Measurements from ENCODE around the gene CYGB. TPM values are rescaled to one million over a fixed set of nuclear protein-coding genes. Genes with fewer than 3 reads are reported as not detected.
A peak's percentile ranks its signal among the peaks of the same experiment; 100 is the strongest.

Gene CYGB
- total RNA-seq, 1 donor from 2014 or later, result 0.46 TPM

DNA sequence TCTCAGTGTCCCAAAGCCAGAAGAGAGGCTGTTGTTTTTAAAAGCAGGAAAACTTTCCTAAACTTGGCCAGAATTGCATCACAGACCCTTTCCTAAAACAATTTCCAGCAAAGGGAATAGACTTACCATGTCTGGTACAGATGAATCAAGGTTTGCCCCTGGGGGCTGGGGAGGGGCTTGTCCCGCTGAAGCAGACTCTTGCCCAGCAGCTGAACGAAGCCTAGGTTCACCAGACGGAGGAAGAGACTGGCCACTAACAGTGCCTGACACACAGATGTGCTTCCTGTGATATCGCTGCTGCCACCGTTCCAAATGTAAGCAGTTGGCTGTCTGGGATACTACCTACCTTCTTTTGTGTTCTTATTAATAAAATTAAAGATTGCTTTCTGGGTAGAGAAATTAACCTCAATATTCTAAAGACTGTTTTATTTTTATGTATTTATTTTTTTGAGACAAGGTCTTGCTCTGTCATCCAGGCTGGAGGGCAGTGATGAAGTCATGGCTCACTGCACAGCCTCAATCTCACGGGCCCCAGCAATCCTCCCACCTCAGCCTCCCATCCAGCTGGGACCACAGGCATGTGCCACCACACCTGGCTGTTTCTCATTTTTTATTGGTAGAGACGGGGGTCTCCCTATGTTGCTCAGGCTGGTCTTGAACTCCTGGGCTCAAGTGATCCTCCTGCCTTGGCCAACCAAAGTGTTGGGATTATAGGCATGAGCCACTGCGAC, 15.8 kb upstream of the CYGB start:
- H3K9me3 Mint-ChIP-seq (ENCODE audit: low read depth), result no peaks in the 10 kb centered on the region

DNA sequence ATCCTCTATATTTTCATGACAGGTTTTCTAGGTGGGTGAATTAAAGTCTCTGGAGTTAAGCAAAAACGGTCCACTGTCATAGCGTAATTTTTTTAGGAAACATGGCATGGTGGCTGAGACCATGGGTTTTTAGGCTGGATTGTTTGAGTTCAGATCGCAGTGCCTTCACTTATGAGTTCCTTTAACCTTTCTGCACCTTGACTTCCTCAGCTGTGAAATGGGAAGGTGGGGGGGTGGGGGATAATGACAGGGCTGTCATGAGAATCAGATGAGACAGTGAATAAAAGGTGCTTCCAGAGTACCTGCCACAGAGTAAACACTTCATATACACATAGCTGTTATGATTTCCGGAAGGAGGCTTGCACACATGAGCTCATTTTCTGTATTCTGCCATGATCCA, 14.2 kb upstream of the CYGB start:
- H3K27me3 Mint-ChIP-seq, result no peaks in the 10 kb centered on the region
- H3K36me3 Mint-ChIP-seq (ENCODE audit: insufficient read depth), result no peaks in the 10 kb centered on the region
- H3K9me3 Mint-ChIP-seq (ENCODE audit: low read depth), result no peaks in the 10 kb centered on the region
- peaks cover 8% of the 10 kb centered on the region for H3K4me1 Mint-ChIP-seq (ENCODE audit: low read depth)
- no peak overlapping the region for H3K4me3 Mint-ChIP-seq (ENCODE audit: low read depth)
- TF ChIP-seq, protein P1, sequence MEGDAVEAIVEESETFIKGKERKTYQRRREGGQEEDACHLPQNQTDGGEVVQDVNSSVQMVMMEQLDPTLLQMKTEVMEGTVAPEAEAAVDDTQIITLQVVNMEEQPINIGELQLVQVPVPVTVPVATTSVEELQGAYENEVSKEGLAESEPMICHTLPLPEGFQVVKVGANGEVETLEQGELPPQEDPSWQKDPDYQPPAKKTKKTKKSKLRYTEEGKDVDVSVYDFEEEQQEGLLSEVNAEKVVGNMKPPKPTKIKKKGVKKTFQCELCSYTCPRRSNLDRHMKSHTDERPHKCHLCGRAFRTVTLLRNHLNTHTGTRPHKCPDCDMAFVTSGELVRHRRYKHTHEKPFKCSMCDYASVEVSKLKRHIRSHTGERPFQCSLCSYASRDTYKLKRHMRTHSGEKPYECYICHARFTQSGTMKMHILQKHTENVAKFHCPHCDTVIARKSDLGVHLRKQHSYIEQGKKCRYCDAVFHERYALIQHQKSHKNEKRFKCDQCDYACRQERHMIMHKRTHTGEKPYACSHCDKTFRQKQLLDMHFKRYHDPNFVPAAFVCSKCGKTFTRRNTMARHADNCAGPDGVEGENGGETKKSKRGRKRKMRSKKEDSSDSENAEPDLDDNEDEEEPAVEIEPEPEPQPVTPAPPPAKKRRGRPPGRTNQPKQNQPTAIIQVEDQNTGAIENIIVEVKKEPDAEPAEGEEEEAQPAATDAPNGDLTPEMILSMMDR (IDR thresholded peaks at IDR 0.05; ENCODE audit: unreplicated experiment), result no peak
- no peak overlapping the region for H3K27ac Mint-ChIP-seq
- DNase-seq (ENCODE audit: low spot score, unreplicated experiment), result no peak

More for the DNA sequence above, 15.8 kb upstream of the CYGB start:
- Mint-ChIP-seq H3K36me3 (ENCODE audit: insufficient read depth) (no peaks in the 10 kb centered on the region), H3K4me1 (ENCODE audit: low read depth) (peaks cover 13% of the 10 kb centered on the region), H3K4me3 (ENCODE audit: low read depth) (no peak overlapping the region), H3K27ac (no peak overlapping the region), H3K27me3 (no peaks in the 10 kb centered on the region)
- TF ChIP-seq, protein P1 (IDR thresholded peaks at IDR 0.05; ENCODE audit: unreplicated experiment), result no peak
- DNase-seq (ENCODE audit: low spot score, unreplicated experiment), result no peak

GRCh38 chr17:76550712-76551615, 13.5 kb upstream of the CYGB start:
- no peak overlapping the region for H3K4me3 Mint-ChIP-seq (ENCODE audit: low read depth)
- H3K27me3 Mint-ChIP-seq, result peaks cover 1% of the 10 kb centered on the region
- H3K9me3 Mint-ChIP-seq (ENCODE audit: low read depth), result no peaks in the 10 kb centered on the region
- peak overlapping the region; percentile 65 for H3K27ac Mint-ChIP-seq
- TF ChIP-seq, protein P1 (IDR thresholded peaks at IDR 0.05; ENCODE audit: unreplicated experiment), result no peak
- DNase-seq (ENCODE audit: low spot score, unreplicated experiment), result no peak
- peaks cover 13% of the 10 kb centered on the region for H3K4me1 Mint-ChIP-seq (ENCODE audit: low read depth)
- no peaks in the 10 kb centered on the region for H3K36me3 Mint-ChIP-seq (ENCODE audit: insufficient read depth)

- no peak for DNase-seq (ENCODE audit: low spot score, unreplicated experiment)
- Mint-ChIP-seq H3K4me1 (ENCODE audit: low read depth) (peaks cover 13% of the 10 kb centered on the region), H3K36me3 (ENCODE audit: insufficient read depth) (no peaks in the 10 kb centered on the region), H3K4me3 (ENCODE audit: low read depth) (no peak overlapping the region), H3K27ac (peak overlapping the region; percentile 15), H3K27me3 (peaks cover 8% of the 10 kb centered on the region), H3K9me3 (ENCODE audit: low read depth) (no peaks in the 10 kb centered on the region)
- TF ChIP-seq, protein P1 (IDR thresholded peaks at IDR 0.05; ENCODE audit: unreplicated experiment), result no peak
These were observed 12.0 kb upstream of the CYGB start for GRCh38 chr17:76549539-76549938.

DNA sequence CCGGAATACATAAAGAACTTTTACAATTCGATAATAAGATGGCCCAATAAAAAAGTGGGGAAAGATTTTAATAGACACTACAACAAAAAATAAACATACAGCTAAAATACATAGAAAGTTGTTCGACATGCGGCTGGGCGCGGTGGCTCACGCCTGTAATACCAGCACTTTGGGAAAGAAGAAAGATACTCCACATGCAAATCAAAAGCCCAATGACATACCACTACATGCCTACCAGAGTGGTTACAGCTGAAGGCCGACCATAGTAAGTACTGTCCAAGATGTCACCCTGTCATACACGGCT, 11.7 kb upstream of the CYGB start:
- H3K27ac Mint-ChIP-seq, result peak overlapping the region; percentile 15
- TF ChIP-seq, protein P1 (IDR thresholded peaks at IDR 0.05; ENCODE audit: unreplicated experiment), result no peak
- peaks cover 11% of the 10 kb centered on the region for H3K27me3 Mint-ChIP-seq

More for the DNA sequence above, 11.7 kb upstream of the CYGB start:
- no peak for DNase-seq (ENCODE audit: low spot score, unreplicated experiment)
- H3K4me1 Mint-ChIP-seq (ENCODE audit: low read depth), result peaks cover 13% of the 10 kb centered on the region
- H3K36me3 Mint-ChIP-seq (ENCODE audit: insufficient read depth), result no peaks in the 10 kb centered on the region
- H3K9me3 Mint-ChIP-seq (ENCODE audit: low read depth), result no peaks in the 10 kb centered on the region
- H3K4me3 Mint-ChIP-seq (ENCODE audit: low read depth), result no peak overlapping the region

Data from progenitor cell of endocrine pancreas (in vitro differentiated cells).